Thoracic aorta (tissue), 2 donors: ENCODE measurements around the gene GPRIN2. TPM values are rescaled to one million over a fixed set of nuclear protein-coding genes. Genes with fewer than 3 reads are reported as not detected.

ENCODE experiments used
- ATAC-seq: fragments of 150-250 bp; one replicate; pipeline ENCODE4 v1.8.0; 2017; ENCODE audit warnings: low read depth; ENCODE audit not compliant: insufficient number of reproducible peaks, low FRiP score
- DNase-seq: peaks from one replicate; pipeline ENCODE4 v3.0.0-alpha.2; 2020; ENCODE audit warnings: low spot score
- H3K27ac ChIP-seq, 2 donors: fragments of 200-600 bp; sonication (generic); 1 replicate in 1 of 2; 2 replicates in 1 of 2; pipeline ENCODE4 v1.5.1; 2016; ENCODE audit warnings: mild to moderate bottlenecking in 2 of 2, moderate library complexity in 2 of 2
- H3K27me3 ChIP-seq: fragments of 200-600 bp; sonication (generic); replicated peaks from 2 replicates; pipeline ENCODE4 v1.6.0; 2016; ENCODE audit warnings: mild to moderate bottlenecking; ENCODE audit not compliant: insufficient read depth
- H3K36me3 ChIP-seq: fragments of 200-600 bp; sonication (generic); one replicate; pipeline ENCODE4 v1.5.1; 2016
- H3K4me1 ChIP-seq, 2 donors: fragments of 200-600 bp; sonication (generic); 1 replicate in 1 of 2; 2 replicates in 1 of 2; pipeline versions ENCODE4 v1.5.1 to v1.6.0; 2016; ENCODE audit warnings: low read depth in 2 of 2, mild to moderate bottlenecking in 1 of 2; ENCODE audit not compliant: control insufficient read depth in 1 of 2
- H3K4me3 ChIP-seq: fragments of 200-600 bp; sonication (generic); 2 replicates; pipeline ENCODE4 v1.5.1; 2016; ENCODE audit warnings: mild to moderate bottlenecking
- H3K9me3 ChIP-seq: fragments of 200-600 bp; sonication (generic); 2 replicates; pipeline ENCODE4 v1.5.1; 2016
- CTCF ChIP-seq: fragments of 200-600 bp; sonication (generic); IDR thresholded peaks from one replicate; pipeline ENCODE4 v1.5.1; 2019; ENCODE audit warnings: antibody characterized with exemption
- total RNA-seq, 2 donors: library from RNA; depleted of rRNA; stranded (reverse); fragments of >200 nt; gene quantifications; one replicate each; pipeline versions ENCODE4 v1.1.0 to v1.2.3, GENCODE V29; 2016

The GPRIN2 gene
- total RNA-seq, 2 donors from 2014 or later = 0.27 to 4.8 TPM

- DNase-seq (peak; percentile 1), ATAC-seq (no peak)
- Histone ChIP-seq H3K27me3 (no peaks in the 10 kb centered on the region), H3K36me3 (no peaks in the 10 kb centered on the region), H3K4me3 (no peak overlapping the region), H3K9me3 (no peaks in the 10 kb centered on the region), H3K27ac (no peak overlapping the region), H3K4me1 (peaks cover 1 to 3% of the 10 kb centered on the region in 2 donors)
- TF ChIP-seq CTCF = no peak
These were observed 6.2 kb downstream of the GPRIN2 start for GRCh38 chr10:46550076-46550790.

GRCh38 chr10:46549171-46550075 is 7.0 kb downstream of the GPRIN2 start:
- H3K9me3 ChIP-seq = no peaks in the 10 kb centered on the region
- no peaks in the 10 kb centered on the region for H3K27me3 ChIP-seq
- no peak for TF ChIP-seq CTCF
- no peak for DNase-seq
- ATAC-seq = no peak
- H3K4me3 ChIP-seq = no peak overlapping the region
- no peak overlapping the region for H3K27ac ChIP-seq
- no peaks in the 10 kb centered on the region for H3K36me3 ChIP-seq
- peaks cover 7 to 11% of the 10 kb centered on the region in 2 donors for H3K4me1 ChIP-seq

GRCh38 chr10:46548498-46549090 is 7.9 kb downstream of the GPRIN2 start:
- Histone ChIP-seq H3K27me3 (no peaks in the 10 kb centered on the region), H3K27ac (no peak overlapping the region), H3K4me3 (no peak overlapping the region), H3K9me3 (no peaks in the 10 kb centered on the region), H3K36me3 (no peaks in the 10 kb centered on the region), H3K4me1 (peaks cover 7 to 12% of the 10 kb centered on the region in 2 donors)
- TF ChIP-seq CTCF = no peak
- ATAC-seq = no peak
- no peak for DNase-seq

GRCh38 chr10:46547541-46548497 is 8.6 kb downstream of the GPRIN2 start:
- no peak for TF ChIP-seq CTCF
- Histone ChIP-seq H3K4me1 (peaks cover 7 to 12% of the 10 kb centered on the region in 2 donors), H3K4me3 (no peak overlapping the region), H3K36me3 (no peaks in the 10 kb centered on the region), H3K9me3 (no peaks in the 10 kb centered on the region), H3K27ac (no peak overlapping the region), H3K27me3 (no peaks in the 10 kb centered on the region)
- ATAC-seq (no peak), DNase-seq (peak; percentile 1)
